GM18526 (cell line): ENCODE data around the gene CCNI.

Source experiments
- POLR2A ChIP-seq: IDR thresholded peaks from 3 replicates; pipeline ENCODE4 v1.6.1; 2011; ENCODE audit not compliant: insufficient read length; ENCODE audit errors: extremely low read depth

The CCNI gene

GRCh38 chr4:77075869-77076799 lies at the start of gene CCNI:
Gene CCNI, minus strand, starts transcription at chr4:77075989. Its CDS starts 9,627 bp downstream, at chr4:77066362.
- peak; percentile 76 for TF ChIP-seq POLR2A

GRCh38 chr4:77124576-77124975 lies 48.8 kb upstream of the CCNI start:
- TF ChIP-seq POLR2A: no peak

GRCh38 chr4:77123411-77123810 lies 47.6 kb upstream of the CCNI start:
- TF ChIP-seq POLR2A: no peak

- TF ChIP-seq POLR2A: no peak
These were observed 46.9 kb upstream of the CCNI start for GRCh38 chr4:77122656-77123055.

- TF ChIP-seq POLR2A: no peak
These were observed 46.0 kb upstream of the CCNI start for GRCh38 chr4:77121736-77122240.

GRCh38 chr4:77120886-77121508 lies 45.2 kb upstream of the CCNI start:
- no peak for TF ChIP-seq POLR2A

GRCh38 chr4:77117721-77118120 lies 41.9 kb upstream of the CCNI start:
- TF ChIP-seq POLR2A: no peak

GRCh38 chr4:77113069-77113468 lies 37.3 kb upstream of the CCNI start:
- TF ChIP-seq POLR2A: no peak

- TF ChIP-seq POLR2A: no peak
These were observed 34.9 kb upstream of the CCNI start for GRCh38 chr4:77110730-77111129.

GRCh38 chr4:77104791-77105540 lies 29.2 kb upstream of the CCNI start:
- no peak for TF ChIP-seq POLR2A

- no peak for TF ChIP-seq POLR2A
These were observed 28.6 kb upstream of the CCNI start for GRCh38 chr4:77104388-77104787.

GRCh38 chr4:77100234-77100633 lies 24.4 kb upstream of the CCNI start:
- no peak for TF ChIP-seq POLR2A

GRCh38 chr4:77097611-77098010 lies 21.8 kb upstream of the CCNI start:
- no peak for TF ChIP-seq POLR2A

- no peak for TF ChIP-seq POLR2A
These were observed 19.5 kb upstream of the CCNI start for GRCh38 chr4:77095101-77095821.

GRCh38 chr4:77094496-77094895 lies 18.7 kb upstream of the CCNI start:
- no peak for TF ChIP-seq POLR2A
